Central memory CD8-positive, alpha-beta T cell (primary cell): Measurements from ENCODE around the gene DPP6.

Experiments
- ATAC-seq: fragments of 150-1000 bp; cut with Tn5 transposase; replicated peaks from 2 replicates; pipeline ENCODE4 v1.10.0; 2022; ENCODE audit warnings: mild to moderate bottlenecking, moderate FRiP score, moderate number of reproducible peaks; ENCODE audit not compliant: poor library complexity, severe bottlenecking; ENCODE audit errors: extremely low read depth
- DNase-seq, 2 donors: peaks; one replicate each; pipeline ENCODE4 v3.0.0; 2021; ENCODE audit warnings: low spot score in 2 of 2
- H3K27ac Mint-ChIP-seq: one replicate; pipeline ENCODE4 v1.8.0; 2022; ENCODE audit warnings: low read depth, mild to moderate bottlenecking, moderate library complexity, mixed read lengths
- H3K27me3 Mint-ChIP-seq: one replicate; pipeline ENCODE4 v1.8.0; 2022; ENCODE audit warnings: mixed read lengths
- H3K36me3 Mint-ChIP-seq: one replicate; pipeline ENCODE4 v1.8.0; 2022; ENCODE audit warnings: mild to moderate bottlenecking, moderate library complexity, mixed read lengths; ENCODE audit not compliant: insufficient read depth
- H3K4me1 Mint-ChIP-seq: one replicate; pipeline ENCODE4 v1.8.0; 2022; ENCODE audit warnings: mixed read lengths
- H3K4me3 Mint-ChIP-seq: one replicate; pipeline ENCODE4 v1.8.0; 2022; ENCODE audit warnings: mild to moderate bottlenecking, moderate library complexity, mixed read lengths
- H3K9me3 Mint-ChIP-seq: one replicate; pipeline ENCODE4 v1.8.0; 2022; ENCODE audit warnings: mixed read lengths

The DPP6 gene

GRCh38 chr7:154903083-154903731, 851.0 kb downstream of the DPP6 start:
- Mint-ChIP-seq H3K4me1 (no peaks in the 10 kb centered on the region), H3K4me3 (no peak overlapping the region), H3K27ac (no peak overlapping the region), H3K27me3 (peaks cover 19% of the 10 kb centered on the region), H3K9me3 (no peaks in the 10 kb centered on the region), H3K36me3 (no peaks in the 10 kb centered on the region)
- no peak for DNase-seq
- ATAC-seq: no peak

DNA sequence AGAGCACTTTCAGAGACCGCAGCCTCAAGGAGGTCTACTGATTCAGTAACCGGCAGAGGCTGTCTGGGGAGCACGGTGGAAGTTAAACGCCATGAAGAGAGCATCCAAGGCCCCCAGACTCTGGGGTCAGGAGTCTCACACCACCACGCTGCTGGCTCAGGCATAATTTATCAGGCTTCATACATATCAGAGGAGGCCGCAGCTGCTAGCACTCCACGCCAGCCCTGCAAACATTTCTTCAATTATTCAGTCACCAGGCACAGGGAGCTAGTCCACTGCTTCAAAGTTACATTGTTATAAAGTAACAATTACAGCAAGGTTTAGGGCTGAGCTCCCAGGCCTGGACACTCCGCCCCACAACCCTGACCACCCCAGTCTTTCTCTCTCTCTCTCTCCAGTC, 852.9 kb downstream of the DPP6 start:
- DNase-seq (no peak), ATAC-seq (no peak)
- Mint-ChIP-seq H3K4me3 (no peak overlapping the region), H3K27ac (no peak overlapping the region), H3K4me1 (no peaks in the 10 kb centered on the region), H3K27me3 (peaks cover 38% of the 10 kb centered on the region), H3K9me3 (no peaks in the 10 kb centered on the region), H3K36me3 (no peaks in the 10 kb centered on the region)

GRCh38 chr7:154905615-154906014, 853.4 kb downstream of the DPP6 start:
- no peak overlapping the region for H3K4me3 Mint-ChIP-seq
- H3K9me3 Mint-ChIP-seq: no peaks in the 10 kb centered on the region
- no peaks in the 10 kb centered on the region for H3K4me1 Mint-ChIP-seq
- H3K27me3 Mint-ChIP-seq: peaks cover 38% of the 10 kb centered on the region
- no peak overlapping the region for H3K27ac Mint-ChIP-seq
- H3K36me3 Mint-ChIP-seq: no peaks in the 10 kb centered on the region
- DNase-seq (no peak), ATAC-seq (no peak)

DNA sequence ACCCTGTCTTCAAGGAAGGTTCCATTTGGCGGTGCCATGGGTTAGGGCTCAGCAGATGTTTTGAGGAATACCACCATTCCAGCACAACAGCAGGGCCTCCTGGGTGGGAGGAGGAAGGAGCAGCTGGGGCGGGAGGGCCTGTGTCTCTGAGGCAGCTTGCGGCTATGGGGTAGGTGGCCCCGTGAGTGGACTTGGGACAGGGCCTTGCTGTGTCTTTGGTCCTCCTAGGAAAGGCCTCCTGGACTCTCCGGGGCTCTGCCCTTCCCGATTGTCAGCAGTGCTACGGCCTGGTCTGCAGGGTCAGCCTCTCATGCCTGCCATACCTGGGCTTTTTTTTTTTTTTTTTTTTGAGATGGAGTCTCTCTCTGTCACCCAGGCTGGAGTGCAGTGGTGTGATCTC, 854.0 kb downstream of the DPP6 start:
- ATAC-seq: no peak
- no peak overlapping the region for H3K27ac Mint-ChIP-seq

GRCh38 chr7:154906736-154907355, 854.6 kb downstream of the DPP6 start:
- Mint-ChIP-seq H3K36me3 (no peaks in the 10 kb centered on the region), H3K9me3 (no peaks in the 10 kb centered on the region), H3K27ac (no peak overlapping the region), H3K27me3 (peaks cover 38% of the 10 kb centered on the region), H3K4me3 (no peak overlapping the region), H3K4me1 (no peaks in the 10 kb centered on the region)
- ATAC-seq (no peak), DNase-seq (no peak)

More for the DNA sequence above, 854.0 kb downstream of the DPP6 start:
- H3K9me3 Mint-ChIP-seq: no peaks in the 10 kb centered on the region
- H3K27me3 Mint-ChIP-seq: peaks cover 38% of the 10 kb centered on the region
- no peak overlapping the region for H3K4me3 Mint-ChIP-seq
- no peak for DNase-seq
- H3K36me3 Mint-ChIP-seq: no peaks in the 10 kb centered on the region
- no peaks in the 10 kb centered on the region for H3K4me1 Mint-ChIP-seq

DNA sequence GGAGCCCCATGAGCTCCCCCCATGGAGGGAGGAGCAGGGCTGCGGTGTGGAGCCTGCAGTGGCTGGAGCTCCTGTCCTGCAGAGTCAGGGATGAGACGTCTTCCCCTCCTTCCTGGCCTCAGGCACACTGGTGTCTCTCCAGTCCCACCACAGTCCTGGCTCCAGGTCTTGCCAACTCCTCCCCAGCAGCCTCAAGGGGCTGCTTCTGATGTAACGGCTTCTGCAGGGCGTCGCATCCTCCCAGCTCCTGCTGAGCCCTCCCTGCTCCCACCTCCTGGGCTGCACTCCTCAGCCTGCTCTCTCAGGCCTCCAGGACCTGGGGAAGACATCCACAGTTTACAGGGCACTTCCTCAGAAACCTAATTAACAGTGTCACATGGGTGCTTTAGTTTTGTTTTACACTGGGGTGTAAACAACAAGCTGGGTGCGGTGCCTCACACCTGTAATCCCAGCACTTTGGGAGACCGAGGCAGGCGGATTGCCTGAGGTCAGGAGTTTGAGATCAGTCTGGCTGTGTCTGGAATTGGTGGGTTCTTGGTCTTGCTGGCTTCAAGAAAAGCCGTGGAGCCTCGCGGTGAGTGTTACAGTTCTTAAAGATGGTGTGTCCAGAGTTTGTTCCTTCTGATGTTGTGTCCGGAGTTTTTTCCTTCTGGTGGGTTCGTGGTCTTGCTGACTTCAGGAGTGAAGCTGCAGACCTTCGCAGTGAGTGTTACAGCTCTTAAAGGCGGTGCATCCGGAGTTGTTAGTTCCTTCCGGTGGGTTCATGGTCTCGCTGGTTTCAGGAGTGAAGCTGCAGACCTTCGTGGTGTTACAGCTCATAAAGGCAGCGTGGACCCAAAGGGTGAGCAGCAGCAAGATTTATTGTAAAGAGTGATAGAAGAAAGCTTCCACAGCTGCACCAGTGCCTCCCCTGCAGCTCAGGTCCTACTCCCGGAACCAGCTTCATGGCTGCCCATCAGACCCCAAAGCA, 855.7 kb downstream of the DPP6 start:
- Mint-ChIP-seq H3K4me3 (peak overlapping the region; percentile 48), H3K4me1 (no peaks in the 10 kb centered on the region), H3K27ac (no peak overlapping the region), H3K9me3 (no peaks in the 10 kb centered on the region), H3K36me3 (no peaks in the 10 kb centered on the region), H3K27me3 (peaks cover 38% of the 10 kb centered on the region)
- DNase-seq (no peak), ATAC-seq (no peak)

GRCh38 chr7:154909241-154910105, 857.3 kb downstream of the DPP6 start:
- no peak for DNase-seq
- Mint-ChIP-seq H3K36me3 (no peaks in the 10 kb centered on the region), H3K27ac (no peak overlapping the region), H3K9me3 (no peaks in the 10 kb centered on the region), H3K27me3 (peaks cover 38% of the 10 kb centered on the region), H3K4me3 (no peak overlapping the region), H3K4me1 (peaks cover 6% of the 10 kb centered on the region)
- ATAC-seq: no peak

GRCh38 chr7:154910125-154910524, 857.9 kb downstream of the DPP6 start:
- Mint-ChIP-seq H3K4me3 (no peak overlapping the region), H3K4me1 (peaks cover 6% of the 10 kb centered on the region), H3K27ac (no peak overlapping the region), H3K36me3 (no peaks in the 10 kb centered on the region), H3K27me3 (peaks cover 34% of the 10 kb centered on the region), H3K9me3 (no peaks in the 10 kb centered on the region)
- no peak for ATAC-seq
- DNase-seq: no peak

- DNase-seq: no peak
- no peak overlapping the region for H3K27ac Mint-ChIP-seq
- H3K4me1 Mint-ChIP-seq: peaks cover 6% of the 10 kb centered on the region
Measured at GRCh38 chr7:154910977-154911376, 858.8 kb downstream of the DPP6 start.

GRCh38 chr7:154911411-154911810, 859.2 kb downstream of the DPP6 start:
- DNase-seq: no peak
- Mint-ChIP-seq H3K27ac (no peak overlapping the region), H3K4me3 (no peak overlapping the region), H3K27me3 (peaks cover 35% of the 10 kb centered on the region), H3K4me1 (peaks cover 6% of the 10 kb centered on the region), H3K36me3 (no peaks in the 10 kb centered on the region), H3K9me3 (no peaks in the 10 kb centered on the region)
- no peak for ATAC-seq

More at GRCh38 chr7:154910977-154911376, 858.8 kb downstream of the DPP6 start:
- H3K9me3 Mint-ChIP-seq: no peaks in the 10 kb centered on the region
- no peak overlapping the region for H3K4me3 Mint-ChIP-seq
- H3K27me3 Mint-ChIP-seq: peaks cover 32% of the 10 kb centered on the region
- H3K36me3 Mint-ChIP-seq: no peaks in the 10 kb centered on the region
- no peak for ATAC-seq

GRCh38 chr7:154911862-154912455, 859.8 kb downstream of the DPP6 start:
- Mint-ChIP-seq H3K27ac (no peak overlapping the region), H3K4me1 (peaks cover 6% of the 10 kb centered on the region), H3K36me3 (no peaks in the 10 kb centered on the region), H3K9me3 (no peaks in the 10 kb centered on the region), H3K4me3 (no peak overlapping the region), H3K27me3 (peaks cover 35% of the 10 kb centered on the region)
- ATAC-seq (no peak), DNase-seq (no peak)
